HG03039 (cell line): ENCODE results near the gene PTGS1.
"Not testable (repeated sequence)": the region's sequence is repeated elsewhere in the genome, so short reads cannot be mapped to it uniquely, and the experiment has no call there.

Experiments used
- ATAC-seq: cut with Tn5 transposase; IDR thresholded peaks from one replicate; pipeline ENCODE4 v1.9.1; 2021; ENCODE audit warnings: mild to moderate bottlenecking, moderate library complexity; ENCODE audit not compliant: unreplicated experiment

The PTGS1 gene

DNA sequence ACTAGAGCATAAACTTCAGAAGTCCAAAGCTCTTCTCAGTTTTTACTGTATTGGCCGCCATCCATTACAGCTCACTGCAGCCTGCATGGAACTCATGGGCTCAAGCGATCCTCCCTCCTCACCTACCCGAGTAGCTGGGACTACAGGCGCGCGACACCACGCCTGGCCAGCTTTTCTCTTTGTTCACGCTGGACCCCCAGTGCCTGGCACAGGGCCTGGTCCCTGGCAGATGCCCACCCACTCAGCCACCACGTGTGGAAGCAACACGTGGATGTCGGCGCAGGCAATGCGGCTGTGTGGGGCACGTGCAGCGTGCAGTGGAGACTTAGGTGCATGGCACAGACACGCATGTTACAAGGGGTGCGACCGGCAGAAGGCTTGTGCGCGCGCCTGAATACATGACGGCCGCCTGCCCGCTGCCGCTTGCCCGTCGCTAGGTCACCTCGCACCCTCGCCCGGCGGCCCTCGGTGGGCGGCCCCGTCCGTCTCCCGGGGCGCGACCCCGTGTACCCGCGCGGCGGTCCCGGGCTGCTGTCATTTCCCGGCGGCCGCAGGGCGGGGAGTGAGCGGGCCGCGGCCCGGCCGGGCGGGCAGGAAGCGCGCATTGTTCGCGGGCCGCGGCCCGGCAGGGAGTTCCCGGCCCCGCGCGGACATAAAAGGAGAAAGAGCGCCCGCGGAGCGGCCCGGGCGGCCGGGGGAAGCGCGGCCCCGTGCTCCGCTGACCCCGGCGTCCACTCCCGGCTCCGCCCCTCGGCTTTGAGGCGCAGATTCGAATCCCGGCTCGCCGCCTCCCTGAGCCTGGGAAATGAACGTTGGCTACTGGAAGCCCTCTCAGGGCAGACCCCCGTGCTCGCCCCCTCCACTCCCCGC, 24.1 kb upstream of the PTGS1 start:
- ATAC-seq: no peak

- ATAC-seq: no peak
These were observed 23.2 kb upstream of the PTGS1 start for GRCh38 chr9:122347348-122348287.

DNA sequence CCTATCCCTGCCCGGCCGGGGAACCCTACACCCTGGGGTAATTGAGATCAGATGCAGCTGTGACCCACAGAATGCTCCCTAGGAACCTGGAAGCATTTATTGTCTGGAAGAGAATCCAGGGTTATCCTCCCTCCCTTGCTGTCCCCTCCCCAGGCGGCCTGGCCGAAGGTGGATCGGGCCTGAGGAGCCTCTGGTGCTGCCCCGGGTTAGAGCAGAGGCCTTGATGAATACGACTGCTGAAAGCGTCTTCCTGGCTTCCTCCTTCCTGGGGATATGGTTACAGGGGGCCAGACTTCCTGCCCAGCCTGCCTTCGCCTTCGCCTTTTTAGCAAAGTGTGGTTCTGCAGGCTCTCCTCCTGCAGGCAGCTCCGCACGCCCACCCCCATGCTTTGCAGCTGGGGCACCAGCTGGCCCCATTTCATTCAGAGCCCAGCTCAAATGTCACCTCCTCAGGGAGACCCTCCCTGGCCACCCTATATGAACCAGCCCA, 22.5 kb upstream of the PTGS1 start:
- no peak for ATAC-seq

DNA sequence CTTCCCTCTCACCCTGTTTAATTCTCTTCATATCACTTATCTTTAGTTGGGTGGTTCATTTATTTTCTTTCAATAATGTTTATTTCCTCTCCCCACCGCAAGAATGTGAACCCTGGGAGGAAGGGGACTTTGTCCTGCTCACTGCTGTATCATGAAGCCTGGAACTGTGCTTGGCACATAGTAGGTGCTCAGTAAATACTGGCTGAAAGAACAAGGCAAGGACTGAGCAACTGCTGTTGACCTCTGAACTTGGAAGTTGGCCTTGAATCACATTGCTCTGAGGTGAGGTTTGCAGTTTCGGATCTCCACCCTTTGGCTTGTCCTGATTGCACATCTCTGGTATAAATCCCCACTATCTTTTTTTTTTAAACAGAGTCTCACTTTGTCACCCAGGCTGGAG, 22.0 kb upstream of the PTGS1 start:
- ATAC-seq: no peak

DNA sequence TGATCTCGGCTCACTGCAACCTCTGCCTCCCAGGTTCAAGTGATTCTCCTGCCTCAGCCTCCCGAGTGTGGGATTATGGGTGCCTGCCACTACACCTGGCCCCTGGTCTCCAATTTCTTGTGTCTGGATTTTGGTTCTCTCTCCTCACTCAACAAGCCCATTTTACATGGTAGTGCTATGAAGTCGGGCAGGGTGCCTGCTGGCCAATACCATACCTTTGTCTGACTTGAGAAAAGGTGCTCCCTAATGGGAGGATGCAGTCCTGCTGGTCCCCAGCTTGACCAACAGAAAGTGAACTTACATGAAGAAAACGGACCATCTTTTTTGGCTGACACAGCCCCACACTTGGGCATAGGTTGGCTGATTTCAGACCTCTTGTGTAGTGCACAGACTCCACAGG, 21.6 kb upstream of the PTGS1 start:
- ATAC-seq: no peak

GRCh38 chr9:122350577-122351355, 20.1 kb upstream of the PTGS1 start:
- peak; percentile 70 for ATAC-seq

DNA sequence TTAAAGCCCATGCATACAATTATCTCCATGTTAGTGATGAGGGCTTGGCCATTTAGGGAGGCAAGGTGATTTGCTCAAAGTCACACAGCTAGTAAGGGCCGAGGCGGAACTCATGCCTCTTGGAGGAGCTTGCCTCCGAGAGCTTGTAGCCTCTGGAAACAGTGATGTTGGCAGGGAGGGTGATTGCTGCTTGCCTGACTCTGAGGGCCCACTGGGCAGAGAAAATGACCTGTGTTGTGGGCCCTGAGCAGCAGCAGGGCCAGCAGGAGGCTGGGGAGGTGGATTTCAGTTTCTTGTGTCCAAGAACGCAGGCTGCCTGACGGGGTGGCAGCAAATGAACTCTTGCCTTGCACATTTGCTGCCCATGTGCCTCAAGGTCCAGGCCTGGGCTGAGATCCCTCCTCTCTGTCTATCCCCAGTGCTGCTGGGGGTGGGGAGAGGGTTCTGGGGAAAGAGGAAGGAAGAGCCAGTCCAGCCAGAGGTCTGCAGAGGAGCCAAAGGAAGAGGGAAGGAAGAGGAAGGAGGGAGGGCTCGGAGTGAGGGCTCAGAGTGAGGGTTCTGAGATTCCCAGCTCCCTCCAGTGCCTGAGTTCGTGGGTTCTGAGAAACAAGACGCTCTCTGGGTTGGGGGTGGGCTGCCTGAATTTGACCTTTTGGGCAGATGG, 16.2 kb upstream of the PTGS1 start:
- no peak for ATAC-seq

DNA sequence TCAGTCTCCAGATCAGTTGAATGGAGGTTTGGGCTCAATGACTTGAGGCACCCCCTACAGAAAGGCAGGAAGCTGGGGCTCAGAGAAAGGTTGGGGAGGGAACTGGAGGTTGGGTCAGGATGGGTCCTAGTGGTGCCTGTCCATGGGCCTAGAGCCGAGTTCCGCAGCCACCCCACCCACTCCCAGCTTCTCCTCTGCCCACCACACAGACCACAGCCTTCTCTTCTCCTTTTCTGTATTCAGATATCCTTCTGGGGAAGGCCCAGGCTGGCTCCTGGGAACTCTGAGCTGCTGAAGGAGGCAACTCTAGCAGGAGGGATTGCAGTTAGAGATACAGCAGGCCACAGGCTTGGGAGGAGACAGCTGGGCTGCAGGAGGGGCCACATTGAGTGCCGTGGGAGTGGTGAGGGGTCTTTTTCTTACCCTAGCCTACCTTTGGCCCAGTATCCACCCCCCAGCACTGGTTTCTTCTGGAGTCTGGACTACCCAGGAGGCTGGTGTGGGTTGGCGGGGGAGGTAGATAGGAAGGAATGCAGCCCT, 15.4 kb upstream of the PTGS1 start:
- ATAC-seq: no peak

DNA sequence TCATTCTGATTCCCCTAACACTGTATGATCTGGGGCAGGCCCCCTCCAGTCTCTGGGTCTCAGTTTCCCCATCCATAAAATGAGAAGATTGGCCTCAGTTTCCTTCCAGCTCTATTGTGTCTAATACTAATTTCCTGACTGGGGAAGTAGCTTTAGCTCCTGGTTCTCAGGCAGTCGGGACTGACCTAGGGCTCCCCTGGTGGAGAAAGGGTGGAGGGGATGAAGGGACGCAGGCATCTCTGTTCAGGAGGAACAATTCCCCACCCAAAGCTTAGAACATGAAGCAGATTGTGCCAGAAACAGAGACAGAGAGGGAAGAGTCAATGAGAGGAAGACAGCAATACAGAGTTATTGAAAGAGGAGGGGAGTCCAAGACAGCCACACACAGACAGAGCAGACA, 14.2 kb upstream of the PTGS1 start:
- ATAC-seq: no peak

GRCh38 chr9:122360891-122361290, 9.9 kb upstream of the PTGS1 start:
- no peak for ATAC-seq

DNA sequence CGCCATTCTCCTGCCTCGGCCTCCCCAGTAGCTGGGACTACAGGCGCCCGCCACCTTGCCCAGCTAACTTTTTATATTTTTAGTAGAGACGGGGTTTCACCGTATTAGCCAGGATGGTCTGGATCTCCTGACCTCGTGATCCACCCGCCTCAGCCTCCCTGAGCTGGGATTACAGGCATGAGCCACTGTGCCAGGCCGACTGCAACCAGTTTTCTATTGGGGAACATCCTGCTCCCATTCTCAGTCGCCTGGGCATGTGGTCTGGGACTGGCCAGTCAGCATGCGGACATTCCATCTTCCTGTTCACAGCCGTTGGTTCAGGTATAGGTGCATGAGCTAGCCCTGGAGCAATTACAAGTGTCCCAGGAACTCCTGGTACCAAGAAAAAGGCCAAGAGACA, 7.7 kb upstream of the PTGS1 start:
- not testable (repeated sequence) for ATAC-seq

GRCh38 chr9:122364117-122364782, 6.6 kb upstream of the PTGS1 start:
- no peak for ATAC-seq

GRCh38 chr9:122364783-122365150, 6.1 kb upstream of the PTGS1 start:
- ATAC-seq: no peak

GRCh38 chr9:122366074-122366660, 4.7 kb upstream of the PTGS1 start:
- no peak for ATAC-seq

GRCh38 chr9:122367065-122367464, 3.8 kb upstream of the PTGS1 start:
- no peak for ATAC-seq

DNA sequence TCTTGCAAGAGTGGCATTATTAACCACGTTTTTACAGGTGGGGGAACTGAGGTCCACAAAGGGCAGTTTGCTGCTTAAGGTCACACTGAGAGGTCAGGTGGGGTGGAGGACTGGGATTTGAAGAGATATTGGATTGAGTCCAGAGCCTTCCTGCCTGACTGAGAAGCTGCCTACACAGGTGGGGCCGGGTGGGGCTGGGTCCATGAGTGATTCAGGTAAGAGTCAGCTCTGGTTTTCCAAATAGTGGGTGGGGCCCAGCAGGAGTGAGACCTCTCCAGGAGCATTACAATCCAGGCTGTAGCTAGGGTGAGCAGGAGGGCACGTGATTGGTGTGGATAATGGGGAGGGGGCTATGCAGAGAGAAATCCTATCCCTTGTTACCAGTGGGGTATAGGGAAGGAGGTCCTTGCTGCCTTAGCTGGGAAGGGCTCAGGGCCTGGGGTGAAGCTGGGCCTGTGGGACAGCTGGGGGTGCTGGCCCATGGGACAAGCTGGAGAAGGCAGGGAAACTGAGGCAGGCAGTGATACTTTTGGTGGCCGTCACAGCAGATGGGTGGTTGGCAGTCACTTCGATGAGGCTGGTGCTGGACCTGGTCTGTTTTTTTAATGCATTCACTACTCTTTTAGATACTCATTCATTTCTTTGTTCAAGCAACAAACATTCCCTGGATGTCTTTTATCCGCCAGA, 2.9 kb upstream of the PTGS1 start:
- no peak for ATAC-seq

DNA sequence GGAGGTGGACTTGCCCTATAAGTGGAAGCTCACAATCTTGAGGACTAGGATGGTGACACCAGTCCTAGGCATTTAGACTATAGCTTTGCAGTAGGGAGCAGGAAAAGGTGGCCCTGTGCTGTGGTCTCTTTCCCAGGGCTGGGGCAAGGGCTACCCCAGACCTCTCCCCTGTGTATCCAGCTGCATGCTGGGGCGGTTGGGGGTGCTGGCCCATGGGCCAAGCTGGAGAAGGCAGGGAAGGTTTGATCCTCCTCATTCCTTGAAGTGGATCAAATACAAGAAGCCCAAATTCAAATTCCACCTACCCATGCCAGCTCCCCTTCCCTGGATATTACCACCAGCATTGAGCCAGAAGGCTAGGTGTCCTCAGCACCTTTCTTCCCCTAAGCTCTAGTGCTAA, 2.2 kb upstream of the PTGS1 start:
- ATAC-seq: no peak

GRCh38 chr9:122370303-122370702, 521 bp upstream of the PTGS1 start:
- no peak for ATAC-seq

DNA sequence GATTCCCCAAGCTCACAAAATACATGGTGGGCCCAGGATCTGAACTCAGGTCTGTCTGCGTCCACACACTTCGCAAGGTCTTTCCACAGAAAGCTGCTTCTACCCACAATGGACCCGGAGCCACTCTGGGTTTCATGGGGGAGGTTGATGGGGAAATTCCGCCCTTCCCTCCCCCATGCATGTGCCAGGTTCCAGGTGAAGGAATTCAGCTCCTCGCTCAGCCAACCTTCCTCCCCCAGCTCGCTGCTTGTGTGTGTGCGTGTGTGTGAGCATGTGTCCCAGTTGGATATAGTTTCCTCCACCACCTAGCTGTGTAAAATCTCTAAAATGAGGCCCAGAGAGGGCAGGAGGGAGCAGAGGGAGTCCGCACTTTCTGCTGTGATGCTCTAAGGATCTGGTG, 1.0 kb downstream of the PTGS1 start:
- ATAC-seq: no peak
